Right lobe of liver (tissue), 4 donors: ENCODE measurements around the gene DNAJA1.

ENCODE experiments used
- POLR2A ChIP-seq: fragments of 450-650 bp; IDR thresholded peaks from one replicate; pipeline ENCODE4 v1.6.1; 2017; ENCODE audit warnings: antibody characterized with exemption, mild to moderate bottlenecking
- TF ChIP-seq, protein P1 (sequence below), 4 donors: fragments of 200-600 bp in 3 of 4; fragments of 450-650 bp in 1 of 4; IDR thresholded peaks; one replicate each; pipeline versions ENCODE4 v1.5.1 to v1.8.0; 2016 to 2022; ENCODE audit warnings: antibody characterized with exemption in 4 of 4, mild to moderate bottlenecking in 2 of 4
- donor health status: DM: no; HTN: no; CAD: no.
- donor health status: DM: no; HTN: no; CAD: no.
- donor health status: DM: no; HTN: yes; CAD: no.

- TF ChIP-seq, protein P1, sequence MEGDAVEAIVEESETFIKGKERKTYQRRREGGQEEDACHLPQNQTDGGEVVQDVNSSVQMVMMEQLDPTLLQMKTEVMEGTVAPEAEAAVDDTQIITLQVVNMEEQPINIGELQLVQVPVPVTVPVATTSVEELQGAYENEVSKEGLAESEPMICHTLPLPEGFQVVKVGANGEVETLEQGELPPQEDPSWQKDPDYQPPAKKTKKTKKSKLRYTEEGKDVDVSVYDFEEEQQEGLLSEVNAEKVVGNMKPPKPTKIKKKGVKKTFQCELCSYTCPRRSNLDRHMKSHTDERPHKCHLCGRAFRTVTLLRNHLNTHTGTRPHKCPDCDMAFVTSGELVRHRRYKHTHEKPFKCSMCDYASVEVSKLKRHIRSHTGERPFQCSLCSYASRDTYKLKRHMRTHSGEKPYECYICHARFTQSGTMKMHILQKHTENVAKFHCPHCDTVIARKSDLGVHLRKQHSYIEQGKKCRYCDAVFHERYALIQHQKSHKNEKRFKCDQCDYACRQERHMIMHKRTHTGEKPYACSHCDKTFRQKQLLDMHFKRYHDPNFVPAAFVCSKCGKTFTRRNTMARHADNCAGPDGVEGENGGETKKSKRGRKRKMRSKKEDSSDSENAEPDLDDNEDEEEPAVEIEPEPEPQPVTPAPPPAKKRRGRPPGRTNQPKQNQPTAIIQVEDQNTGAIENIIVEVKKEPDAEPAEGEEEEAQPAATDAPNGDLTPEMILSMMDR (IDR thresholded peaks at IDR 0.05) = no peak
- TF ChIP-seq POLR2A = no peak
Observed at GRCh38 chr9:33019797-33020196, 5.3 kb upstream of the DNAJA1 start.
